GM21619 (cell line): ENCODE results near the gene ATP13A3.
"Not testable (repeated sequence)": the region's sequence is repeated elsewhere in the genome, so short reads cannot be mapped to it uniquely, and the experiment has no call there.

Experiments
- ATAC-seq: cut with Tn5 transposase; IDR thresholded peaks from one replicate; pipeline ENCODE4 v1.9.1; 2021; ENCODE audit not compliant: unreplicated experiment

Gene ATP13A3

DNA sequence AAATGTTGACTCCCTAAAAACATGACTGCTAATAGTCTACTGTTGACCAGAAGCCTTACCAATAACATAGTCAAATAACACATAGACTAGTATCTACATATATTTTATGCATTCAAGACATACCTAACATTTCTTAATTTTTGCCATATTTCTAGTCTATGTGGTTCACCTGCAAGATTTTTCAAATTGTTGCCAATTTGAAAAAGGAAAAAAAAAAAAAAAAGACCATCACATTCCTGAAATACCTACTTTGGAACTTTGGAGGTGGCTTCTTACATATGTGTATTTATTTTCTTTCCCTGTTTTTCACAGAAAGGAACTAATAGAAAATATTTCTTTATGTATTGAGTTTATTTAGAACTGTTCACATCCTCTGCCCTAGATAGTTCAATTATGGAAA, 13.4 kb upstream of the ATP13A3 start:
- ATAC-seq: no peak

DNA sequence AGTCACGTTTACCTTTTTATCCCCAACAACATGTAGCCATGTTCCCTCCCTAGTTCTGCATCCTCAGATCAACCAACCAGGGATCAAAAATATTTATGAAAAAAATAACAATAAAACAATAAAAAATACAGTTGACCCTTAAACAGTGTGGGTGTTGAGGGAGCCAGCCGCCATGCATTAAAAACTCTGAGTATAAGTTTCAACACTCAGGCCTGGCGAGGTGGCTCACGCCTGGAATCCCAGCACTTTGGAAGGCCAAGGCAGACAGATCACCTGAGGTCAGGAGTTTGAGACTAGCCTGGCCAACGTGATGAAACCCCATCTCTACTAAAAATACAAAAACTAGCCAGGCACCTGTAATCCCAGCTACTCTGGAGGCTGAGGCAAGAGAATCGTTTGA, 12.7 kb upstream of the ATP13A3 start:
- not testable (repeated sequence) for ATAC-seq

DNA sequence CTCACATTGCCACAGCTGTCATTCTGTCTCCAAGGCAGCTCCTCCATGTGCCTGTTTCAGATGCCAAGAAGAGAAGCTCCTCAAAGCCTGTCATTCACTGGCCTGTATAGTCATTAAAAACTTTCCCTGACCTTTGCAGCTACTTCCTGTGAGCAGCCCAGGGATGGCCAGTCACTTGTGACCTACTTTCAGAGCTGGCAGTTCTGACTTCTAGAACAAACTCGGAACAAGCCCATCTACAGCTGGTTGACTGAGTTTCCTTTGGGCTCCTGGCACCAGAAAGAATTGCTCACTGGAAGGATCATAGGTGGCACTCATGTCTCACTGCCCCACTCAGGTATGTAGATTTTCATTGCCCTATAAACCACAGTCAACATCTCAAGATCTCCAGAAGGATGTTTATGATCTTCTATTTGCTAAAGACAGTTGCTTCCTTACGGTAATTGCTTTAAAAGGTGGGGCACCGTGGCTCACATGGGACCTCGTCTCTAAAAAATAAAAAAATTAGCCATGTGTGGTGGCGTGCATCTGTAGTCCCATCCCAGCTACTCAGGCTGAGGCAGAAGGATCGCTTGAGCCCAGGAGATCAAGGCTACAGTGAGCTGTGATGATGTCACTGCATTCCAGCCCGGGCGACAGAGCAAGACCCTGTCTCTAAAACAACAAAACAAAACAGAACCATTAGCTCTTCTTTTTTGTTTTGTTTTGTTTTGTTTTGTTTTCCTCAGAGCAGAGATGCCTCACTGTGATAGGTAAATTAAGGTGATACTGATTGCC, 11.2 kb upstream of the ATP13A3 start:
- ATAC-seq: peak; percentile 55

DNA sequence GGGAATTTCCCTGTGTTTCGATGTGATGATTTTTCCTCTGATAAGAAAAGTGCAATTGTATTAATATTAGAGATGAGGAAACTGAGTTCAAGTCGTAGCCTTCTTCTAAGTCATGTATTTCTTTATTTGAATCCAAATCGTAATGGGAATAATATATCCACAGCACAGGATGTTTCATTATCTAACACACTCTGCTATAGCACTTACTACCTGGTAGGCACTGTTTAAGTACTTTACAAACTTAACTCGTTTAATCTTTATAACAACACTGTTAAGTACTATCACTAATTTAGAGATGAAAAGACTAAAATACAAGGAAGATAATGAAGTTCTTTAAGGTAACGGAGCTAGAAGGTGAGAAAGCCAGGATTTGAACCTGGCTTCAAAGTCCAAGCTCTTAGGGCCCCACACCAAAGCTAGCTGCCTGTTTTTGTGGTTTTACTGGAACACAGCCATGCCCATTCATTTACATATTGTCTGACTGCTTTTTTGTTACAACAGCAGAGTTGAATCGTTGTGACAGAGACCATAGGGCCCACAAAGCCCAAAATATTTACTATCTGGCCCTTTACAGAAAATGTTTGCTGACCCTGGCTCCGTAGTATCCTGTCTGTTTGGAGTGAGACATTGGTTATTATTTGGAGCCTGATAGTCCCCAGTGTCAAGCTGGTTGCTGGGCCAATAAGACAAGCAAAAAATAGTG, 9.6 kb upstream of the ATP13A3 start:
- no peak for ATAC-seq

DNA sequence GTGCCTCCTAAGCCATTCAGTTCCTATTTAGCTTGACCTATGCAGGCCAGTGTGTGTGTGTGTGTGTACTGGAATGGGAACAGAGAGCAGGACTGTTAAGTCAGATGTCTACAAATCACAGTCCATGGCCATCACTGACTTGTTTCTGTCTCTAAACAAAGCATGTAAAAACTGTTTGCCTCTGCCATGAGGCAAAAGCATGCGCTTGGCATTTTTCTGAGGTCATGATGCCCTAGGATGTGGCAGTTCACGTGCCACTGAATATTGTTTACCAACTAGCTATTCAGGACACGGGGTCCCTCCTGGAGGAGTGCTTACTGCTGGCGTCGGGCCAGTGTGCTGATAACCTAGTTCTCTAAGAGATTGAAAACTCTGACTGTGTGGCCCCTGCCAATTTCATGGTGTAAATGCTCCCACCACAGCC, 8.2 kb upstream of the ATP13A3 start:
- ATAC-seq: no peak

DNA sequence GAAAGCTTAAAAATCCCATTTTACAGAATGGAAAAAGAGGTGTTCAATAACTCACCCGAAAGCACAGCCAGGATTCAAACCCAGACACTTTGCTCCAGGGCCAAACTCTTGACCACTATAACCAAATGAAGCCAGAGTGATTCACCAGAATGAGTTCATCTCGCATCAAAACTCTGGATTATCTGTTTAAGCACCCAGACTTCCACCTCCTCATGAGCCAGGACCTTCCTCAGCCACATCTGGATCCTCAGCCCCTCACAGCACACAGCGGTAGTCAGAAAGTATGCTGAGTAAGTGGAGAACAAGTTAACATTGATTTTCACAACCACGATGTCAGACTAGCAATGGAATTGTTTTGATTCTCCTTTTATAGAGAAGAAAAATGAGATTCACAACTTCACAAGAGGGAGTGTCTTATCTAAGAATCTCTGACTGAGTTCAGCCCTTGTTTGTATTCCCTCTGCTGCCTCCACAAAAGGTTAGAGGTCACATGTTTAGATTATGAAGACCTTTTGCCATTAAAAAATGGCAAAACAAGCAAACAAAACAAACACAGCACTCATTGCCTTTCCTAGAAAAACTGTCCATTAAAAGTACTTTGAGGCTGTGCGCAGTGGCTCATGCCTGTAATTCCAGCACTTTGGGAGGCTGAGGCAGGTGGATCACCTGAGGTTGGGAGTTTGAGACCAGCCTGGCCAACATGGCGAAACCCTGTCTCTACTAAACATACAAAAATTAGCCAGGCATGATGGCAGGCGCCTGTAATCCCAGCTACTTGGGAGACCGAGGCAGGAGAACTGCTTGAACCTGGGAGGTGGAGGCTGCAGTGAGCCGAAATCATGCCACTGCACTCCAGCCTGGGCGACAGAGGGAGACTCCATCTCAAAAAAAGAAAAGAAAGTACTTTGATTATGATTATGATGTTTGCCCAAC, 7.5 kb upstream of the ATP13A3 start:
- not testable (repeated sequence) for ATAC-seq

DNA sequence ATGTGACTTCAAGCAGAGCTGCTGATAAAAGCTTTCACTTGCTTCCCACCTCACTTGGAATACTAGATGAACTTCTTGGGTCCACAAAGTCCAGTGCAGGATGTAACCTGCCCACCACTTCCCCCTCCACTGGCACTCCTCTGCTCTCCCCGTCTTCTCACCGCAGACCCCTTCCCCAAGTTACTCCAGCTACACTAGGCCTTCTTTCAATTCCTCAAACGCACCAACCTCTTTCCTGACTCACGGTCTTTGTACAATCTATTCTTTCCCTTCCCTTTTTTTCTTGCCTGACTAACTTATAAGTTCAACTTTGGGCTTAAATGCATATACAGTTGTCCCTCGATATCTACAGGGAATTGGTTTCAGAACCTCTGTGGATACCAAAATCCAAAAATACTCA, 5.2 kb upstream of the ATP13A3 start:
- ATAC-seq: no peak

DNA sequence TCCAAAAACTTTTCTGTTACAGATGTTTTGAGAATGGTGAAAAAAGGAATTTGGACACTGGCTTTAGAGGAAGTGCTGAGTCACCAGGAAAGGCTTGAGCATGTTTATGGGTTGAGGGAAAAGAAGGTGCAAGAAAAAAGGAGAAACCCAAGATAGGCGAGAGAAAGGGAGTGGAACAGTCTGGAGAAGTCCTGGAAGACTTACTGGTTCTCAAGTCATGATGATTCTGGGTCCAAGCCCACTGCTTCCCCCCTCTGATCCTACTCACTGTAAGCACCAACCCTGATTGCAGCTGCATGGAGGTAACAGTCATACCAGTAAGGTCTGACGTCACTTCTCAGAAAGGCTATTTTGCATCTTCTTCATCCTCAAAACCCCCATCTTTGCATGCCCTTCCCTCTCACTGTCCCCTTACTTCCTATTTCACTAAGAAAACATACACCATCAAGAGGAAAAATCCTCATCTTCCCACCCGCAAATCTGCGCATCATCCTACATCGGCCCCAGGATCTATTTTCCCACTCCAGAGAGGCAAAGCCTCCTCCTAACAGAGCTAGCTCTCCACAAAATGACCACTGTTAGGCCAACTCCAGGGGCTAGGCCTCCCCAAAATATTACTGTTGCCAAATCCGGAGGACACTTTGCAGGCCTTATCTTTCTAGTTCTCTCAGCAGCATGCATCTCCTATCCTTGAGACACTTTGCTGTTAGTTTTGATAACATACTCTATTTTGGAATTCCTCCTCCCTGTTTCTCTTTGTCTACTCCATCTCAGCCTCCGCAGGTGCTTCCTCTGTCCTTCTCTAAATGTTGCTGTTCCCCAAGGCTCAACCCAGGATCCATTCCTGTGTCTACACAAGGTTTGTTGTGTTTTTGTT, 3.2 kb upstream of the ATP13A3 start:
- ATAC-seq: peak; percentile 39

DNA sequence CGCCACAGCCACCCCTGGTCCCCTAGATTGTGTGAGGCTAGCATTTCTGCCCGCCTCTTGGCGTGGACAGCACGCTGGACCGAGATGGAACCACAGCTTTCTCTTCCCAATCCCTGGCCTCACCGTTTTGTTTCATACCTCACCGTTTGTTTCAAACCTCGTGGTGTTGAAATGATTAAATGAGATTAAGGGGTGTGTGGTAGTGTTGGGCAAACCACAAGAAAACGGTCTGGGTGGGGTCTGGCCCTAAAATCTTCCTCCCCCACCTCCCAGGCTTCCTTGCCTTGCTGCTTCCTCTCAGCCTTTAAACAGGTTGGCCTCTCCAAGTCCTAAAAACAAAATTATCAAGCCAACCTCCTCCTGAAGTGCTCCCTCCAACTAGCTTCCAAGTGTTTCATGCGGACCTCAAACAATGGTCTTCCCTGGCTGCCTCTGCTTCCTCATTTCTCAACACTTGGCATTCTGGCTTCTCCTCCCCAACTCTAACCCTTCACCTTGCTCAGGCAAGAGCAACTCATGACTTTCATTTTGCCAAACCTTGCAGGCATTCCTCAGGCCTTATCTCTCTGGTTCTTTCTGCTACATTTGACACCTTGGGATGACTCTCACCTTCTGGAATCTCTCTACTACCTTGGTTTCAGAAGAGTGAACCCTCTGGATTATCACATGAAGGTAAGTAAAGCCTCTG, 1.4 kb upstream of the ATP13A3 start:
- no peak for ATAC-seq

DNA sequence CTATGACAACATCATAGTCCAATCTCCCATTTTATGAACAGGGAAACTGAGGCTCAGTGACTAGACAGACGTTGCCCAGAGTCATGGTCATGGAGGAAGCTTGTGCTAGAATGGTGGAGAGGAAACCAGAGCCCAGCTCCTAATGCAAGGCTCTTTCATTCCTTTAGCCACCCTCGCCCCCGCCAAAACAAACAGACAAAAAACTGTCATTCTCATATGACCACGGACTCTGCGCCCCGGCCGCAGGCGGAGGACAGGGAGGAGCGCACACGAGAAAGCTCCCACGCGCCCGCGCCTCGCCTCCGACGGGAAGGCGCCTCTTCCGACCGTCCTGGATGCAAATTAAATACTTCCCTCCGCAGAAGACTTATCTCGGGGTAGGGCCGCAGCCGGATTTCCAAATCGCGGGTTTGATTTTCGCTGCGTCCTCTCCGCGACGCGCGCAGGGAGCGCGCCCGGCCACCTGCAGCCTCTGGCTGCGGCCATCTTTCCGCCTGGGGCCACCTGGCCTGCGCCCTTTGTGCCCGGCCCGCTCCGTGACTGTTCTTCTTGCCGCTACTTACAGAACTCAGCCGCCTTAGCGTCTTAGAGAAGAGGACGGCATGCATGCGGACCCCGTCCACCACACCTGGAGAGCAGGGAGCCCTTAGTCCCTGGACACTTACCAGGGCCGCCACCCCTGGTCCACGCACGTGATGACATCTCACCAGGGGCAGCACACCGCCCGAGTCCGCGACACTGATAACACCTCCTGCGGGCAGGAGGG, 670 bp upstream of the ATP13A3 start:
- peak; percentile 23 for ATAC-seq

DNA sequence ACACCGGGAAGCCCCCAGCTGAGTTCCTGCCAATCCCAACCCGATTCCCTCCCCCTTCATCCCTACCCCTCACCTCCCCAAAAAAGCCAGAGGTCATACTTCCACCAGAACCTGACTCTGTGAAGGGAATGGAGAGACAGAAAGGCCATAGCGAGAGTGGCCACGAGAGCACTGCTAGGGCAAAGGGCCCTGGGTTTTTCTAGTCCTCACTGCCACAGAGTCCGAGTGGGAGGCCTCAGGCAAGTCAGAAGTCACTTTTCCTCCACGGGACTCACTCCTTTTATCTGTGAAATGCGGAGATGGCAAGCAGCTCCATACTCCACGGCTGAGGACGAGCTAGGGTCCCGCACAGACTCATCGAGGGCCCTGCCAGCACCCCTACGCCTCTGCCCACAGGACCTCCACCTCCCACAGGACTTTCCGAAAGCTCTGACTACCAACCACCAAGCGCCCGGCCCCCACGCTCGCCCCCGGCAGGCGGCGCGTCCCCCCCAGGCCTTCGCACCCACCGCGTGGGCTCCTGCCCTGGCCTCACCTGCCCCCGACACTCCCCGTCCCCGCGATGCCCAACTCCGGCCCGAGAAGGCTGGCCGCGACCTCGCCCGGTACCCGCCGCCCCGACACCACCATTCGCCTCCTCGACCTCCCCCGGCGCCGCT, 792 bp downstream of the ATP13A3 start:
- ATAC-seq: no peak

DNA sequence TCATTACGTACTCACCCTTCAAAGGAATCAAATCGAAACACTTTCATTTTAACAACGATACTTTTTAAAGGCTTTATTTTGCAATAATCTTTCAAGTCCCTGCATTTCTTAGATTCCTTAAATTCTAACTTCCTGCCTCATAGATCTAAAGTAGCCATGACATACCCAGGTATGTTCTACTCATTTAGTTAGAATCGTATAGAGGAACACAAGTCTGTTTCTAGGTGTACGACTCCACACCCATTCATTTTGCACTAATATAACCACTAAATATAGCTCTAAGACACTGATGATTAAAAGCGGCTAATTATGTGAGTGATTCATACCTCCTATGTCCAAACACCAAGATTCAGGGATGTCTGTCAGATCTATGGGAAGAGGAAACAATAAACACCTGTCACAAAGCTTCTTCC, 1.3 kb downstream of the ATP13A3 start:
- ATAC-seq: no peak

DNA sequence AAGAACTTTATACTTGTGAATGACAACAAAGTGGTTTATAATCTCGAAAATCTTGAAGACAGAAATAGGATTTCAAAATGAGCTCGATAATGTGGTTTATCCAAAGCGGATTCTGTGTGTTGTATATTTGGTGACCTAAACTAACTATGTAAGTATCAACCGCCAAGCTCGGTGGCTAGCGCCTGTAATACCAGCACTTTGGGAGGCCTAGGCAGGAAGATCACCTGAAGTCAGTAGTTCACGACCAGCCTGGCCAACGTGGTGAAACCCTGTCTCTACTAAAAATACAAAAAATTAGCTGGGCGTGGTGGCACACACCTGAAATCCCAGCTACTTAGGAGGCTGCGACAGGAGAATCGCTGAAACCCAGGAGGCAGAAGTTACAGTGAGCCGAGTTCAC, 2.2 kb downstream of the ATP13A3 start:
- ATAC-seq: no peak

DNA sequence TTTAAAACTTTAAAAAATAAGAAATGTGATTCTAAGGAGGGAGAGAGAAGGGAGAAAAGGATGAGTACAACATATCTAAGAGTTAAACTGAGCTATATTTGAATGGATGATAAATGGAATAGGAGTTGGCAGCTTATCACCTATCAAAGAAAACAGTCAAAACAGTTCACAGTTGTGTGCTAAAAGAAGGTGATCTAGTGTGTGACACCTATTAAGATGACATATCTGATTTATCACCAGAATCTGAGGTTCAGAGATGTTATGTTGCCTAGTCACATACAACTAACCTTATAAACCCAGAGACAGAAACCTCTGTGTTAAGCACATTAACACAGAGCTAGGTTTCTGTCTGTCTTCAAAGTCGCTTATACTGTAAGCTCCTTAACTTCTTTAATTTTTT, 3.0 kb downstream of the ATP13A3 start:
- ATAC-seq: no peak

DNA sequence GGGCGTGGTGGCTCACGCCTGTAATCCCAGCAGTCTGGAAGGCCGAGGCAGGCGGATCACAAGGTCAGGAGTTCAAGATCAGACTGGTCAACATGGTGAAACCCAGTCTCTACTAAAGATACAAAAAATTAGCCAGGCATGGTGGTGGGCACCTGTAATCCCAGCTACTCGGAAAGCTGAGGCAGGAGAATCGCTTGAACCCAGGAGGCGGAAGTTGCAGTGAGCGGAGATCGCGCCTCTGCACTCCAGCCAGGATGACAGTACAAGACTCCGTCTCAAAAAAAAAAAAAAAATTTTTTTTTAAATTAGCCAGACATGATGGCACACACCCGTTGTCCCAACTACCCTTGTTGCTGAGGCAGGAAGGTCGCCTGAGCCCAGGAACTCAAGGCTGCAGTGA, 4.0 kb downstream of the ATP13A3 start:
- ATAC-seq: not testable (repeated sequence)

DNA sequence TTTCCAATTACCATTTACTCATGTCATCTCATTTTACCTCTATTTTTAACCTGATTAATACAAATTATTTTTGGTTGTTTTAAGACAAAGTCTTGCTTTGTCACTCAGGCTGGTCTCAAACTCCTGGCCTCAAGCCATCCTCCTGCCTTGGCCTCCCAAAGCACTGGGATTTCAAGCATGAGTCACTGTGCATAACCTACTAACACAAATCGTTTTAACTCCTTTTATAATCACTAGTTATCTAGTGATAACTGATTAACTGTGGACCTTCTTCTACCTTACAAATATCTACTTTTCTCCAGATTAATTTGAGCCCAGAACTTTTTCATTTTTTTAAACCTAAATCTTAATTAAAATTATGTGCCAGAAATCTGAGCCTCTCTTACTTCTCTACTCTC, 4.6 kb downstream of the ATP13A3 start:
- ATAC-seq: no peak

DNA sequence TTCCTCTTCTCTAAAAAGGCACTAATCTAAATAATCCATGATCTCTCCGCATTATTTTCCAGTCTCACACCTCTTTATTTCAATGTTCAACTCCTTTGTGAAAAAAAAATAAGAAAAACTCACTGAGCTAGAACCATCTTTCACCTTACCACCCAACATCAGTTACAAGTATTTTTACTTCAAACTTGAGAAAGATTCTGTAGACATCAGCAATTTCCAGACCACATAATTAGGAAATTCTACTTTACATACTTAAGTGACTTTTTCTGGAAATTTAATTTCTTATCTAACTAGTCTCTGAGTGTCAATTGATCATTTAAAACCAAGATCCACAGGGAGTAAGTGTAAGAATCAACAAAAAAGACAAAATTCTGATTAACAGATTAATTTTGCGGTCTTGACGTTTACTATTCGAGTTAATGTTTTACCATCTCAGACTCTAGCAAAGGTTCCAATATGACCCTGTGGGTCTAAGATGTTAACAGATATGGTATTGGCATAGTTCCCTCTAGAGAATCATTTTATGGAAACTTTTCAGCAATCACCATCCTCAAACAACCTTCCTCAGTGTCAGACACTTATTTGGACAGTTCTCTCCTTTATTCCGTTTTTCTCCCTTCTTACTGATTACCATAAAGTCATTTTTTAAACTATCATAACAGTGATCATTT, 5.1 kb downstream of the ATP13A3 start:
- no peak for ATAC-seq

DNA sequence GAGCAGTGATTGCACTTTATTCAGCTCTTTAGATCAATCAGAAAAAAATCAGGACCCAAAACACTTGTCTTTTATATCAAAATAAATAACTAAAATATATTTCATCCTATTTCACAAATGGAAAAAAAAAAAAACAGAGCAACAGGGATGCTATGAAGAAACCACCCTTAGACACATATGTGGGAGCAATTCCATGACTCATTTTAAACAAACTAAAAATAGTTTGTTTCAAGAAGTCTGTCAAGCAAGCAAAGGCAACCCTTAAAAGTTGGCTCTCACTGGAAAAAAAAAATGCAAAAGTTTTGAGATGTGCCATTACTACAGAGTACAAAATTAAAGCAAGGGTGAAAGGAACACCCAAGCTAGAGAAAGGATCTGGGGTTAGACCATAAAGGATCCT, 5.7 kb downstream of the ATP13A3 start:
- ATAC-seq: no peak
